ENCODE data around the gene VPREB3.

The VPREB3 gene

GRCh38 chr22:23722724-23723123 lies 31.5 kb downstream of the VPREB3 start:
- DNase-seq: no peak

DNA sequence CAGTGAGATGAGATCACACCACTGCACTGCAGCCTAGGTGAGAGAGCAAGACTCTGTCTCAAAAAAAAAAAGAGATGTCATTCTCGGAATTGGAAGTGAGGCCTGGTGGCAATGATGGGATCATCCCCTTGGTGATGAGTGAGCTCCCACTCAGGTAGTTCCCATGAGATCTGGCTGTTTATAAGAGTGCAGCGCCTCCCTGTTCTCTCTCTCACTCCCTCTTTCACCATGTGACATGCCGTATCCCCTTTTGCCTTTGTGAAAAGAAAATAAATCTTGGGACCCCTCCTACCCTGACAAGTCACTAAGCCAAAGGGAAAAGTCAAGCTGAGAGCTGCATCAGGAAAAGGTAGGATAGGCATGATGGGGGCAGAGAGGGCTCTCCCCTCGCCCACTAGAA lies 32.1 kb downstream of the VPREB3 start:
- DNase-seq: no peak

GRCh38 chr22:23720855-23721254 lies 33.4 kb downstream of the VPREB3 start:
- DNase-seq: no peak

- DNase-seq: no peak
Observed at GRCh38 chr22:23718371-23719165, 35.7 kb downstream of the VPREB3 start.

DNA sequence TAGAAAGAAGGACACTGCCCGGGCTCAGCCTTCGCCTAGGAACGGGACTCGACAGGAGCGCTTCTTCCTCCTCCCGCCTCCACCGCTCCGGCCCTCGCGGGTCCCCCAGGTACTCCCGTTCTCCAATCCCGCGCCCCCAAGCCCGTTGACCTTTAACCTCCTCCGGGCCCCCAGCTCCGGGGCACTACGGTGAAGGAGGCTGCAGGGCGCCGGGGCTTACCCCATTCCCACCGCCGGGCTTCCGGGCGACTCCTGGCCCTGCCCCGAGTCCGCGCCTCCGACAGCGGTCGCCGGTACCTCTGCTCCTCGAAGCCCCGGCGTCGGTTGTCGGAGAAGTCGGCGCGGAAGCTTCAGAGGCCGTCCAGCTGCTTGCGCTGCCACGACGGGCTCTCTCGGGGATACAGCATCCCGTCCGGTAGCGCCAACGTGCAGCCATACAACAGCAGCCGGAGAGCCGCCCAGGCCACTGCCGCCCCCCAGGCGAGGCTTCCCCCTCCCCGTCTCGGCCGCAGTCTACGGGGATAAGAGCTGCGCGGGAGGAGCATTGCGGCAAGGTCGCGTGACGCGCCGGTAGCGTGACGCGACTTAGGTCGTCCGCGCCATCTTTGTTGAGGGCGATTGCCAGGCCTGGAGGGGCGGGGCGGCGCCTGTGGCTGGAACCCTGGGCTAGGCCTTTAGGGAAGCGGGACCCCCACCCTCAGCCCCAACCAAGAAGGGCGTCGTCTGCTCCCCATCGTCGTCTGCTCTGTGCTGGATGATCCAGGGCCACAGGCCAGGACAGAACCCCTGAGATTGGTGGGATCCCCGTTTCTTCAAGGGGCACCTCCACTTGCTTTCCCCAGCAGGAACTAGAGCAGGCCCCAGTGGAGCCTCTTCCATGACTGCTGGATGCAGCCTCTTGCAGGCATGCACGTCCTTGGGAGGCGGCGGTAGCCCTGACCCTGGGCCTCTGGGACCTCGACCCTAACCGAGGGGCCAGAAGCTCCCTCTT lies 37.1 kb downstream of the VPREB3 start:
- no peak for DNase-seq

GRCh38 chr22:23715806-23716375 lies 38.3 kb downstream of the VPREB3 start:
- DNase-seq: no peak

DNA sequence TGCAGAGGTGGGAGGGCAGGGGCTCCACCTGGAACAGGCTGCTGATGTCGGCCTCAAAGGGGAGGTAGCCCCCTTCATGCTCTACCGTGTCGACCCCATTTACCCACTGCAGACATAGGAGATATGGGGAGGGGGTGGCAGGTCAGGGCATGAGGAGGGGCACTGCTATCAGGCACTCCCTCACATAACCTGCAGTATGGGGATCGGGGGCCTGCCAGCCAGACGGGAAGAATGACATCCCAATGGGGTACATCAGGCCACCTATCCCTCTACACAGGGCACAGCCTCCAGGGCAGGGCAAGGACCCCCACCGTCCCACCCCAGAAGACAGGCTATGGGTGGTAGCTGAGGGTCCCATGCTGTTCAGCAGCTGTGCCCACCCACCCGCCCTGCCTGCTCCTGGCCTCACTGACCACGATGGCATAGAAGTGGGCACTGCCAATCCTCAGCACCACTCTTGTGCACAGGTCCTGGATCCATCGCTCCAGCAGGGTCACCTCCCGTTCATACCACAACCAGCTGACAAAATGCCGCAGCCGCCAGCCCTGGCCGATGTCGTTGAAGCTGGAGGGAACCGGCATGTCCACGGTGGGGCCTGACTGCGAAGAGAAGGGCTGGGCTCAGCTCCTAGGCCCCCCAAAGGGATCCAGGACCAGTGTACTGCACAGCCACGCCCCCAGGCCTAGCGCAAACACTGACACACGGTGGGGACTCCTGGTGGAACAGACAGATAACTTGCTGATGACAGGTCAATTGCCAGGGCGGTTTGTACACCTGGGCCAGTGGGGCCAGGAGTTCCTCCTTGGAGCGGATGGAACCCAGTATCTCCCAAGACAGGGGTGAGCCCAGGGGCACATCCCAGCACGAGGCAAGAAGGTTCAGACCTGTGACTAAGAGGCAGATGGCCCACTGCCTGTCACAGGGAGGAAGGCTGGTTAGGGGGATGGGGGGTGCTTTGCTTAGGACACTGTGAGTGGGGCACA lies 39.3 kb downstream of the VPREB3 start:
- DNase-seq: no peak

DNA sequence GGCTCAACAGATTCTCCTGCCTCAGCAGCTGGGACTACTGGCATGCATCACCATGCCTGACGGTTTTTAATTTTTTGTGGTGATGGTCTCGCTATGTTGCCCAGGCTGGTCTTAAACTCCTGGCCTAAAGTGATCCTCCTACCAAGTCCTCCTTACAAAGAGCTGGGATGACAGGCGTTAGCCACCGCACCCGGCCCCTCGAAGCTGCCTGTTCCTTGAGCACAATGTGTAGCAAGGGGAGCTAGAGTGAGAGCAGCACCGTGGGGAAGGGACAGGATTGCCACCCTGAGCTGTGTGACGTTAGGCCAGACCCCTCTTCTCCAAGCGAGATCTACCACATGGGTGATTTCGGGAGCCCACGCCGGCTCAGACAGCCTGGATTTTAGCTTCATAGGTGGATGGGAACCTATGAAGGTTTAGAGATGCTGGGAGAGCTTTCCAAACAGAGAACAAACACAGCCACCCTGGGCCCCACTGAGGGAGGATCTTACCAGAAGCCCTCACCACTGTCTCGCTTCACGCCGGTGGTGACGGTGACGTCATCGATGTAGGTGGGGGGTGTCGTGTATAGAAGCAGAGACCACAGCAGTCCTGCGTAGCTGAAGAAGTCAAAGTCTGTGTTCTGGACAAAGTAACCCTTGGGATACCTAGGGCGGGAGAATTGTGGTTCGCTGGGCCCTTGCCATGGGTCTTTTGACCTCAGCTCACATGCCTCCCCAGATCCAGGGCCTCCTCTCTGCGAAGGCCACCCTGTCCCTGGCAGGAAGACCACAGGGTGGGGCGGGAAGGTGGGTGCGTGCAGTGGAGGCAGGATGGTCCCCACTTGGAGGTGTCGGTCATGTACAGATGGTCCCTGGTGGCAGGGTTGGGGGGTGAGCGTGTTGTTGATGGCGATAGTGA lies 40.3 kb downstream of the VPREB3 start:
- no peak for DNase-seq

GRCh38 chr22:23712256-23712655 lies 42.0 kb downstream of the VPREB3 start:
- no peak for DNase-seq

GRCh38 chr22:23709107-23709506 lies 45.1 kb downstream of the VPREB3 start:
- DNase-seq: no peak

- DNase-seq: no peak
Observed at GRCh38 chr22:23708270-23708669, 46.0 kb downstream of the VPREB3 start.

DNA sequence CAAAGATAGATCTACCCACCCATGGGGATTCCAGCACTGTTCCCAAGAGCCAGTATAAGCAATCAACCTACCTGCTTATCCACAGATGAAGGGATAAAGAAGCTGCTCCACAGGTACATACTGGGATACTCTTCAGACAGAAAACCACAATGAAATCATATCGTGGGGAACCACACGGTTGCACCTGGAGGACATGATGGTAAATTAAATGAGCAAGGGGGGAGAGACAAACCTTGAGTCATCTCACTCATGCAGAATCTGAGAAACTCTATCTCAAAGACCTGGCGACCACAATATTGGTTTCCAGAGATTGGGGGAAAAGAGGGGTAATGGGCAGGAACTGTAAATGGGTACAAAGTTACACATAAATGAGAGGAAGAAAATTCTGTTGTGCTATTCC lies 48.9 kb downstream of the VPREB3 start:
- no peak for DNase-seq

GRCh38 chr22:23704829-23705228 lies 49.4 kb downstream of the VPREB3 start:
- no peak for DNase-seq

DNA sequence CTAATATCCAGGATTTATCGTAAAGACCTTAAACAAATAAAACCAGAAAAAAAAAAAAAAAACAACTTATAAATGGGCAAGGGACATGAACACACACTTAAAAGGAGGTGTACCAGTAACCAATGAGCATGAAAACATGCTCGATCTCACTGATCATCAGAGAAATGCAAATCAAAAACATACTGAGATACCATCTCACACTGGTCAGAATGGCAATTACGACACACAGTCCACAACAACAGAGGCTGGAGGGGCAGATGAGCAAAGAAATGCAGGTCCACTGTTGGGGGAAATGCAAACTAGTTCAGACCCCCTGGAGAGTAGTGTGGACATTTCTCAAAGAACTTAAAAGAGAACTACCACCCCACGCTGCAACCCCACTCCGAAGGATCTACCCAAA lies 50.2 kb downstream of the VPREB3 start:
- no peak for DNase-seq
